Measurements from ENCODE around the gene TARBP1. TPM values are rescaled to one million over a fixed set of nuclear protein-coding genes. Genes with fewer than 3 reads are reported as not detected.

TARBP1 gene
- total and polyA plus RNA-seq, 2 of the 13 experiments (the other 11 are each of a cell fraction or from before 2014, with no cell fraction given): 37.7 to 67.0 TPM

DNA sequence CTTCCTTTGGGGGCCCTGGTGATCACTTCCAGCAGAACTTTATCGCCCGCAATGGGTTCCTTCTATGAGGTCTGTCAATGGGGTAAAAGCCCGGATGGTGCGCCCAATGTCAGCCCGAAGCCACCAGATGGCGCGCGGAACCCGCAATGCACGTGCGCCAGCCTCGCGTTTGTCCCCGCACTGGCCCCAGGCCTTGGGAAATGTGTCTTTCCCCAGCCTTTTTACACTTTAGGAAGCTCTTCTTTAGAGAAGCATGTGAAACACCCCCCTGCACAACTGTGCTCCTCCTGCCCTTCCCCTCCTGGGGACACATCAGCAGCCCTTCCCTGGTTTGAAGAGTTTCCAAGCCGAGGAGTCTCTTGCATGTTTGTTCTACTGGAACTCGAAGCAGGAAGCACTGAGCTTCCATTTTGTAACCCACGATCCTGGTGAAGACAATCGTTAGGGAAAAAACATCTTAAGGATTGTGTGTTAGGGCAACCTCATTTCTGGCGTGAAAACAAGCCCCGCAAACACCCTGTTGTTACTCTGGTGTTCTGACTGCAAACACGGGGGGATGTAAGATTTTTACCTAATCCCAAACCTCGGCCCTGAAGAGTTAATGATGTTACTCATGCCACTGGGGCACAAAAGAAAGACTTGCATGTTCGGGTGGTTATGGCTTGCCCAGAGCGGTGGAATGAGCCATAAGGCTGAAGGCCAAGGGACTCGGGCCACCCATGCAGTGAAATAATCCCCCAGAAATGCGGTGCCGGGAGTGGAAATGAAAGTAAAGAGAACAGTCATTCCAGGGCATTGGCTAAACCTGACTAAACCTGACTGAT is 20.4 kb upstream of the TARBP1 start (continued):
- TF ChIP-seq ZNF343 (CRISPR knock-in tag; IDR thresholded peaks at IDR 0.05): peak; percentile 41; the same call in 1 of the 2 replicates
- TF ChIP-seq SP4 (CRISPR knock-in tag; IDR thresholded peaks at IDR 0.05): peak; percentile 49; the same call in 1 of the 2 replicates
- peak; percentile 82; the same call in 1 of the 2 replicates for TF ChIP-seq ARNTL (CRISPR knock-in tag; IDR thresholded peaks at IDR 0.05)
- TF ChIP-seq MXI1 (IDR thresholded peaks at IDR 0.05; ENCODE audit: borderline replicate concordance, low read depth, low read length): peak; percentile 42; the same call in 1 of the 3 replicates
- TF ChIP-seq XRCC5 (optimal IDR thresholded peaks at IDR 0.05; ENCODE audit: low read length): peak; percentile 54
- 0 out of 2 replicates have a peak, but pooled peaks have one; percentile 32 for TF ChIP-seq HDAC2 (CRISPR knock-in tag; IDR thresholded peaks at IDR 0.05)
- TF ChIP-seq IRX3 (CRISPR knock-in tag; IDR thresholded peaks at IDR 0.05; ENCODE audit: borderline replicate concordance, low read depth): peak; percentile 38; the same call in 1 of the 2 replicates
- TF ChIP-seq HIVEP1 (CRISPR knock-in tag; IDR thresholded peaks at IDR 0.05): peak; percentile 71
- TF ChIP-seq ZNF20 (CRISPR knock-in tag; IDR thresholded peaks at IDR 0.05): no peak
- TF ChIP-seq CSRNP1 (CRISPR knock-in tag; IDR thresholded peaks at IDR 0.05): peak; percentile 93
- peak; percentile 56; the same call in 1 of the 2 replicates for TF ChIP-seq ZBTB38 (CRISPR knock-in tag; IDR thresholded peaks at IDR 0.05)
- TF ChIP-seq PAWR (CRISPR knock-in tag; IDR thresholded peaks at IDR 0.05; ENCODE audit: borderline replicate concordance): no peak
- no peak for TF ChIP-seq ZNF337 (CRISPR knock-in tag; IDR thresholded peaks at IDR 0.05; ENCODE audit: borderline replicate concordance, low read depth)
- TF ChIP-seq ZSCAN30 (CRISPR knock-in tag; IDR thresholded peaks at IDR 0.05): peak; percentile 94; the same call in 1 of the 2 replicates
- TF ChIP-seq BCL6 (CRISPR knock-in tag; IDR thresholded peaks at IDR 0.05): 0 out of 2 replicates have a peak, but pooled peaks have one; percentile 51
- peak; percentile 76; the same call in 1 of the 2 replicates for TF ChIP-seq NFKB2 (CRISPR knock-in tag; IDR thresholded peaks at IDR 0.05; ENCODE audit: borderline replicate concordance)
- TF ChIP-seq MXD4 (CRISPR knock-in tag; IDR thresholded peaks at IDR 0.05): peak; percentile 58
- peak; percentile 97 for TF ChIP-seq CTCF (CRISPR knock-in tag; IDR thresholded peaks at IDR 0.05)
- no peak for TF ChIP-seq PRMT3 (CRISPR knock-in tag; IDR thresholded peaks at IDR 0.05; ENCODE audit: borderline replicate concordance, low read depth)
- TF ChIP-seq PATZ1 (CRISPR knock-in tag; IDR thresholded peaks at IDR 0.05): peak; percentile 60
- TF ChIP-seq RXRB (CRISPR knock-in tag; IDR thresholded peaks at IDR 0.05; ENCODE audit: borderline replicate concordance): peak; percentile 72; the same call in 1 of the 2 replicates
- TF ChIP-seq SETDB1 (CRISPR knock-in tag; IDR thresholded peaks at IDR 0.05; ENCODE audit: borderline replicate concordance): no peak
- no peak for TF ChIP-seq NFYC (CRISPR knock-in tag; IDR thresholded peaks at IDR 0.05)
- peak; percentile 54; the same call in 1 of the 2 replicates for TF ChIP-seq ZNF598 (CRISPR knock-in tag; IDR thresholded peaks at IDR 0.05; ENCODE audit: borderline replicate concordance)
- peak; percentile 71; the same call in 1 of the 2 replicates for TF ChIP-seq MYC (CRISPR knock-in tag; IDR thresholded peaks at IDR 0.05; ENCODE audit: borderline replicate concordance)
